ENCODE data around the gene TMOD1.

- TF ChIP-seq DPF2 (IDR thresholded peaks at IDR 0.05) (no peak), CTCF (IDR thresholded peaks at IDR 0.05 in 2 of 3, conservative IDR thresholded peaks at IDR 0.05 in 1 of 3; ENCODE audit: control insufficient read depth in 2 of 3, extremely low read depth in 1 of 3, insufficient read depth in 1 of 3, low read depth in 3 of 3, low read length in 3 of 3) (no peak), ZNF592 (IDR thresholded peaks at IDR 0.05) (no peak), CEBPZ (IDR thresholded peaks at IDR 0.05; ENCODE audit: low read depth, low read length) (no peak)
Measured at GRCh38 chr9:97462159-97462558, 39.3 kb upstream of the TMOD1 start.
